Measurements from ENCODE around the gene DTNB. TPM values are rescaled to one million over a fixed set of nuclear protein-coding genes. Genes with fewer than 3 reads are reported as not detected.

The DTNB gene
- total and polyA plus RNA-seq, 2 donors (not counting 3 experiments of a cell fraction or from before 2014, with no cell fraction given) = 11.5 to 17.0 TPM

- BruUV-seq (replicated peaks) = no TSS peak
- no peak overlapping the region for H3K4me3 ChIP-seq (replicated peaks in 1 of 3; ENCODE audit: insufficient read depth in 1 of 3, low read depth in 1 of 3, low read length in 3 of 3)
- H3K27me3 ChIP-seq (ENCODE audit: control insufficient read depth in 2 of 2, insufficient read depth in 2 of 2, low read length in 2 of 2) = peaks cover 3 to 5% of the 10 kb centered on the region in 2 experiments
- intact Hi-C loops (cut with micrococcal nuclease) (no loop called here), dilution Hi-C loops (cut with MboI; ENCODE audit: extremely low pct_ligation_motif_present, low sequenced_read_pairs) (no loop called here)
- no peaks in the 10 kb centered on the region for H4K20me1 ChIP-seq (replicated peaks; ENCODE audit: control insufficient read depth, extremely low read depth, insufficient read depth, low read length)
- H3K9me3 ChIP-seq (replicated peaks; ENCODE audit: control insufficient read depth, insufficient read depth, low read length) = no peaks in the 10 kb centered on the region
- H3K79me2 ChIP-seq (ENCODE audit: control insufficient read depth, insufficient read depth, low read length) = no peaks in the 10 kb centered on the region
- POLR2A ChIA-PET = no interaction called here
- no peak overlapping the region for H3K27ac ChIP-seq (ENCODE audit: insufficient read depth, low read depth, low read length)
- no peaks in the 10 kb centered on the region for H3K9me1 ChIP-seq (replicated peaks; ENCODE audit: control insufficient read depth, extremely low read depth, insufficient read depth, low read length)
- no peak overlapping the region for H3K9ac ChIP-seq (replicated peaks; ENCODE audit: extremely low read depth, insufficient read depth, low read length)
- H2AFZ ChIP-seq (ENCODE audit: low read depth, low read length) = no peak overlapping the region
- H3K4me2 ChIP-seq (ENCODE audit: insufficient read depth, low read length) = no peak overlapping the region
- FAIRE-seq = no peak
- CTCF ChIA-PET = interaction anchor here (1.3 to 4.2 kb wide), 2 partner anchors 15 to 107 kb away, joined by 11 to 23 read pairs; no protein-coding TSS in a partner anchor
- no peak for DNase-seq (ENCODE audit: low read depth, low spot score)
- TF ChIP-seq POLR2A (IDR thresholded peaks at IDR 0.05; ENCODE audit: low read depth, low read length) (no peak), GATA2 (IDR thresholded peaks at IDR 0.05; ENCODE audit: insufficient read depth, insufficient read length, low read depth, low read length) (no peak), MAX (IDR thresholded peaks at IDR 0.05; ENCODE audit: insufficient read depth, insufficient read length) (no peak), EZH2 (IDR thresholded peaks at IDR 0.05; ENCODE audit: borderline replicate concordance, low read depth, low read length, severe bottlenecking) (no peak), JUN (IDR thresholded peaks at IDR 0.05; ENCODE audit: borderline replicate concordance, insufficient read depth, insufficient read length, low read depth) (no peak), POLR2AphosphoS5 (IDR thresholded peaks at IDR 0.05; ENCODE audit: insufficient read depth, low read depth, low read length) (no peak), MYC (IDR thresholded peaks at IDR 0.05; ENCODE audit: low read depth, low read length) (no peak), FOS (IDR thresholded peaks at IDR 0.05; ENCODE audit: borderline replicate concordance, insufficient read depth, low read length) (no peak)
- TF ChIP-seq, protein P1, sequence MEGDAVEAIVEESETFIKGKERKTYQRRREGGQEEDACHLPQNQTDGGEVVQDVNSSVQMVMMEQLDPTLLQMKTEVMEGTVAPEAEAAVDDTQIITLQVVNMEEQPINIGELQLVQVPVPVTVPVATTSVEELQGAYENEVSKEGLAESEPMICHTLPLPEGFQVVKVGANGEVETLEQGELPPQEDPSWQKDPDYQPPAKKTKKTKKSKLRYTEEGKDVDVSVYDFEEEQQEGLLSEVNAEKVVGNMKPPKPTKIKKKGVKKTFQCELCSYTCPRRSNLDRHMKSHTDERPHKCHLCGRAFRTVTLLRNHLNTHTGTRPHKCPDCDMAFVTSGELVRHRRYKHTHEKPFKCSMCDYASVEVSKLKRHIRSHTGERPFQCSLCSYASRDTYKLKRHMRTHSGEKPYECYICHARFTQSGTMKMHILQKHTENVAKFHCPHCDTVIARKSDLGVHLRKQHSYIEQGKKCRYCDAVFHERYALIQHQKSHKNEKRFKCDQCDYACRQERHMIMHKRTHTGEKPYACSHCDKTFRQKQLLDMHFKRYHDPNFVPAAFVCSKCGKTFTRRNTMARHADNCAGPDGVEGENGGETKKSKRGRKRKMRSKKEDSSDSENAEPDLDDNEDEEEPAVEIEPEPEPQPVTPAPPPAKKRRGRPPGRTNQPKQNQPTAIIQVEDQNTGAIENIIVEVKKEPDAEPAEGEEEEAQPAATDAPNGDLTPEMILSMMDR (IDR thresholded peaks at IDR 0.05; ENCODE audit: extremely low read depth in 1 of 2, insufficient read depth in 1 of 2, low read depth in 1 of 2, low read length in 2 of 2) = no peak
- no peaks in the 10 kb centered on the region for H3K4me1 ChIP-seq (ENCODE audit: control insufficient read depth, extremely low read depth, insufficient read depth, low read length)
- H3K36me3 ChIP-seq (ENCODE audit: control insufficient read depth in 2 of 2, extremely low read depth in 1 of 2, insufficient read depth in 2 of 2, low read length in 2 of 2) = no peaks in the 10 kb centered on the region
Observed at GRCh38 chr2:25714740-25715139, 41.4 kb upstream of the DTNB start.
